Hepatocyte (in vitro differentiated cells): ENCODE data around the gene NUP160.

Experiments
- EZH2 ChIP-seq: fragments of 200-600 bp; sonication (generic); IDR thresholded peaks from 2 replicates; pipeline ENCODE4 v1.6.1; 2016; ENCODE audit warnings: antibody characterized with exemption, mild to moderate bottlenecking, borderline replicate concordance
- TF ChIP-seq, protein P1 (sequence below): fragments of 200-600 bp; sonication (generic); IDR thresholded peaks from 2 replicates; pipeline ENCODE4 v1.5.1; 2016; ENCODE audit warnings: antibody characterized with exemption, mild to moderate bottlenecking; ENCODE audit not compliant: poor library complexity

DNA sequence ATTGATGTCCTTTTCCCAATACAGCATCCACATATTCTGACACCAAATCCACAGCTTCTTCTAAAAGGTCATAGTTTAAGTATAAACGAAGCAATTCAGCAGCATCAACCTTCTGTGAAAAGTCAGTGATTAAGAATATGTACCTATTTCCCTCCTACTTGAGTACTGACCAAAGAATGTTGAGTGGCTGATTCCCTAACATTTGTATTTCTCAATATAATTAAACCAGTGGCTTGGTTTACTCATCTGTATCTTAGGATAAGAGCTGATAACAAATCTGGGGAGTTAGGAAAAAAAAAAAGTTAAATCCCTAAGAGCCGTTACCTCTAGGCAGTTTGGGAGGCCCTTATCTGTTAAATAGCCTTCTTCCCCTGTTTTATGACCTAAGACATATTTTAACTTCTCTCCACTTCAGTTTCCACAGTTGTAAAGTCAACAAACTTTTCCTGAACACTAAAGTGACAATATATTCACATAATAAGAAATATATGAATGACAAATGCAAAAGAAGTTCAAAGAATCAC is 65.0 kb downstream of the NUP160 start:
- TF ChIP-seq, protein P1, sequence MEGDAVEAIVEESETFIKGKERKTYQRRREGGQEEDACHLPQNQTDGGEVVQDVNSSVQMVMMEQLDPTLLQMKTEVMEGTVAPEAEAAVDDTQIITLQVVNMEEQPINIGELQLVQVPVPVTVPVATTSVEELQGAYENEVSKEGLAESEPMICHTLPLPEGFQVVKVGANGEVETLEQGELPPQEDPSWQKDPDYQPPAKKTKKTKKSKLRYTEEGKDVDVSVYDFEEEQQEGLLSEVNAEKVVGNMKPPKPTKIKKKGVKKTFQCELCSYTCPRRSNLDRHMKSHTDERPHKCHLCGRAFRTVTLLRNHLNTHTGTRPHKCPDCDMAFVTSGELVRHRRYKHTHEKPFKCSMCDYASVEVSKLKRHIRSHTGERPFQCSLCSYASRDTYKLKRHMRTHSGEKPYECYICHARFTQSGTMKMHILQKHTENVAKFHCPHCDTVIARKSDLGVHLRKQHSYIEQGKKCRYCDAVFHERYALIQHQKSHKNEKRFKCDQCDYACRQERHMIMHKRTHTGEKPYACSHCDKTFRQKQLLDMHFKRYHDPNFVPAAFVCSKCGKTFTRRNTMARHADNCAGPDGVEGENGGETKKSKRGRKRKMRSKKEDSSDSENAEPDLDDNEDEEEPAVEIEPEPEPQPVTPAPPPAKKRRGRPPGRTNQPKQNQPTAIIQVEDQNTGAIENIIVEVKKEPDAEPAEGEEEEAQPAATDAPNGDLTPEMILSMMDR, result no peak
- no peak for TF ChIP-seq EZH2
